NCI-H460 (cell line): Measurements from ENCODE around the gene BICDL1. TPM values are rescaled to one million over a fixed set of nuclear protein-coding genes. Genes with fewer than 3 reads are reported as not detected.
"Not testable (repeated sequence)": the region's sequence is repeated elsewhere in the genome, so short reads cannot be mapped to it uniquely, and the experiment has no call there.

ENCODE experiments used
- DNase-seq: peaks from one replicate; pipeline ENCODE4 v3.0.0-alpha.2; 2016; ENCODE audit warnings: low read depth; ENCODE audit errors: extremely low read depth
- polyA plus RNA-seq: library from polyadenylated mRNA; depleted of rRNA; stranded (reverse); fragments of >200 nt; gene quantifications from 2 replicates; pipeline ENCODE4 v1.2.3, GENCODE V29; 2014; cell fraction: nucleus; rRNA removed
- total RNA-seq: library from RNA; depleted of rRNA; stranded (reverse); fragments of >200 nt; shearing (Covaris generic); gene quantifications from 2 replicates; pipeline ENCODE4 v1.2.3, GENCODE V29; 2014; rRNA removed

Gene BICDL1, protein sequence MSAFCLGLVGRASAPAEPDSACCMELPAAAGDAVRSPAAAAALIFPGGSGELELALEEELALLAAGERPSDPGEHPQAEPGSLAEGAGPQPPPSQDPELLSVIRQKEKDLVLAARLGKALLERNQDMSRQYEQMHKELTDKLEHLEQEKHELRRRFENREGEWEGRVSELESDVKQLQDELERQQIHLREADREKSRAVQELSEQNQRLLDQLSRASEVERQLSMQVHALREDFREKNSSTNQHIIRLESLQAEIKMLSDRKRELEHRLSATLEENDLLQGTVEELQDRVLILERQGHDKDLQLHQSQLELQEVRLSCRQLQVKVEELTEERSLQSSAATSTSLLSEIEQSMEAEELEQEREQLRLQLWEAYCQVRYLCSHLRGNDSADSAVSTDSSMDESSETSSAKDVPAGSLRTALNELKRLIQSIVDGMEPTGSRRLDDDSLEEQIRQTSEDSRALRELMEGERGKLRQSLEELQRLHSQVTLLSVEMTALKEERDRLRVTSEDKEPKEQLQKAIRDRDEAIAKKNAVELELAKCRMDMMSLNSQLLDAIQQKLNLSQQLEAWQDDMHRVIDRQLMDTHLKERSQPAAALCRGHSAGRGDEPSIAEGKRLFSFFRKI
- total RNA-seq = 3.2 and 4.2 TPM in 2 replicates
- polyA plus RNA-seq = 9.1 and 18.0 TPM in 2 replicates

DNA sequence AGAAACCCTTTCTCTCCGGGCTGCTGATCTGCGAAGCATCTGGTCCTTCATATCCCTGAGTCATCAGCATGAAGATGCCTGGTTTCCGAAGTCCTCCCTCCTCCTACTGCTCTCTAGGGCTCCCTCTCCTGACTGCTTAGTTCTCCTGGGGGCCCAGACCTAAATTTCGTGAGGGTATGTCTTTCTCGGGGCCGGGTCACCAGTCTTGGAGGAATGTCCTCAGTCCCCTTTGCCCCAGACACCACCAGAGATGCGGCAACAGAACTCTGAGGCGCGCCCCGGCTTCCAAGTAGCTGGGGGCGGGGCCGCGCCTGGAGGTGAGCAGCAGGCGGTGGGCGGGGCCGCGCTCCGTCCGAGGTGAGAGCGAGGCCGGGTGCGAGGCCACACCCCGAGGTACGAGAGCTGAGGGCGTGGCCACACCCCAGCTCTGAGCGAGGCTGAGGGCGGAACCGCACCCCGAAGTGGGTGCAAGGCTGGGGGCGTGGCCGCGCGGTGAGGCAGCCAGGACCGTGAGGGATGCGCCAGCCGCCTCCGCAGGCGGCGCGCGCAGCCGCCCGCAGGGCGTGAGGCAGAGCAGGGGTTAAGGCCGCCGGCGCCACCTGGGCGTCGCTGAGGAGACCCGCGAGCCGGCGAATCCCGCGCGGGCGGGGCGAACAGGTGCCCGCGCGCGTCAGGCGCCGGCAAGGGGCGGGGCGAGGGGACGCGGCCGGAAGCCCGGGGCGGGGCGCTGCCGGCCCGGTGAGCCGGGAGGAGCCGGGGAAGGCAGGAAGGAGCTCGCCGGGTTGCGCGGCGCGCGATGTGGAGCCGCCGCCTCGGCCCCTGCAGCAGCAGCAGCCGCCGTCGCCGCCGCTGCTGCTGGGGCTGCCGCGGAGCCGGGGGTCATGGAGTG, at the start of gene BICDL1:
BICDL1 (plus strand) TSS at position 765 of the 889 bp plus-strand sequence. CDS start 633 bp downstream, outside the sequence.
- peak; percentile 82 for DNase-seq

DNA sequence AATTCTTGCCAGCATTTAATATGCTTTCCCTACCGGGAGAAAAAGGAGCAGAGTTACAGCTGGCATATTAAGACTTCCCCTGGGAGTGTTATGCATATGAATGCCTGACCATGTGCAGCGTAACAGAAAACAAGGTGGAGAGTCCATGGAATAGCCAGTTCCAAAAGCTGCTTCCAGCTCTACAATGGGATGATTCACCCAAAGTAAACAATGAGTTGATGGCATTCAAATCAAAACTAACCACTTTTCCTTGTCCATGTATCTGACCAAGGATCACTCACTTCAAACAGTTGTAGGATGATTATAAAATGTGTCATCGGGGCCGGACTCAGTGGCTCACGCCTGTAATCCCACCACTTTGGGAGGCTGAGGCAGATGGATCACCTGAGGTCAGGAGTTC, 48.1 kb upstream of the BICDL1 start:
- peak; percentile 9 for DNase-seq

GRCh38 chr12:119942386-119942785, 46.6 kb upstream of the BICDL1 start:
- DNase-seq = no peak

DNA sequence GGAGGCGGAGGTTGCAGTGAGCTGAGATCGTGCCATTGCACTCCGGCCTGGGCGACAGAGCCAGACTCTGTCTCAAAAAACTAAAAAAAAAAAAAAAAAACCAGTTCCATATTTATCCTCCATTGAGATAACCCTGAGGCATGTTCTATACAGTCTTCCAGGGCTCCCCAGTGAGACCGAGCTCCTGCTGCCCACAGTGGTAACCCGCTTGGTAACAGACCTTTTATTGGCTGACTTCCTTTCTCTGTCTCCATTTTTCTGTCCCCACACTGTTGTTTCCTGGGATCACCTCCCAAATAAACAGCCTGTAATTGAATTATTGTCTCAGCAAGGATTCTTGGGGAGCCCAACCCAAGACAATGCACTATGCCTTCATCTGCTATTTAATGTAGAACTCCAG, 42.8 kb upstream of the BICDL1 start:
- no peak for DNase-seq

DNA sequence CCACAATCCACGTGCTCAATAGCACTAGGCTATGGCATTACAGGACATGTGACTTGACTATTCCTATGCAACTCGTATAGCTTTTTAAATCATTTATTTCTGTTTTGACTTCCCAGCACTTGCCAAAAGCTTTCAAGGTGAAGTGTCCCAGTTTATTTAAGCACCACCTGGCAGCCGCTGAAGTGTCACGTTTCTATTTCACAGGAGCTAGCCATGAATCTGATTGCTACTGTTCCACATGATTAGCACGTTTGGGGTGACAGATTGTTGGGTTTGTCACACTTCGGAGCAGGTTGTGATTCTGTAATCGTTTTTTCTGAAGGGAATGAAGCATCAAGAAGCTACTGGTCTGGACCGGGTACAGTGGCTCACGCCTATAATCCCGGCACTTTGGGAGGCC, 39.9 kb upstream of the BICDL1 start:
- no peak for DNase-seq

- no peak for DNase-seq
These were observed 39.4 kb upstream of the BICDL1 start for GRCh38 chr12:119949594-119949993.

DNA sequence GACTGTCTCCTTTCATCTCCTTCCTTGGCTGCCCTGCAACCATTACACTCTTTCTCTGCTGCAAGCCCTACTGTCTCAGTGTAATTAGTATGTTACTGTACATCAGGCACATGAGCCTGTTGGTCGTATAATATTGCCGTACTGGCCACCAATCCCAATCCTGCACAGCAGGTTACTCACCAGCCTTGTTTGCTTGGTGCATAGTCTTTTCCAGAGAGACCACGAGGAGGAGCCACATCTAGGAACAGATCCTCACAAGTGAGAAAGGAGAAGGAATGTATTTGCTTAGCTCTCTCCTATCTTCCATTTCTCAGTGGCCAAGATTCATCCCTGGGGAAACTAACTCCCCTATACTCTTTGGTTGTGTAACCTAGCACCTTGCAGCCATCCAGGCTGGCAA, 33.0 kb upstream of the BICDL1 start:
- peak; percentile 36 for DNase-seq

- no peak for DNase-seq
These were observed 31.9 kb upstream of the BICDL1 start for GRCh38 chr12:119957135-119957534.

GRCh38 chr12:119959435-119959834, 29.6 kb upstream of the BICDL1 start:
- DNase-seq = no peak

GRCh38 chr12:119964123-119964522, 24.9 kb upstream of the BICDL1 start:
- DNase-seq = no peak

DNA sequence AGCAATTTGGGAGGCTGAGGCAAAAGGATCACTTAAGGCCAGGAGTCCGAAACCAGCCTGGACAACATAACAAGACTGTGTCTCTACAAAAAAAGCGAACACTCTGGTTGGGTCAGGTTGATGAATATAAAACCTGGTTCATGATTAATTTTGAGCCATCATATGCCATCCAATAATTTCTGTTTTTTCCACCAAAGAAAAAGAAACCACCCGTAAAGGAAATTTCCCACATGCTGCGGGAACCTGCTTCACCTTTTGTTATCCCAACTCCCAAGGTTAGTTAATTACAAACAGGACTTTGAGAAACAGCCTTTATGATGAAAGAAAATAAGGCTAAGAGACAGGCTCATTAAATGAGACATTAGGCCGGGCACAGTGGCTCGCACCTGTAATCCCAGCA, 24.1 kb upstream of the BICDL1 start:
- DNase-seq = no peak

GRCh38 chr12:119980242-119980641, 8.8 kb upstream of the BICDL1 start:
- DNase-seq = no peak

DNA sequence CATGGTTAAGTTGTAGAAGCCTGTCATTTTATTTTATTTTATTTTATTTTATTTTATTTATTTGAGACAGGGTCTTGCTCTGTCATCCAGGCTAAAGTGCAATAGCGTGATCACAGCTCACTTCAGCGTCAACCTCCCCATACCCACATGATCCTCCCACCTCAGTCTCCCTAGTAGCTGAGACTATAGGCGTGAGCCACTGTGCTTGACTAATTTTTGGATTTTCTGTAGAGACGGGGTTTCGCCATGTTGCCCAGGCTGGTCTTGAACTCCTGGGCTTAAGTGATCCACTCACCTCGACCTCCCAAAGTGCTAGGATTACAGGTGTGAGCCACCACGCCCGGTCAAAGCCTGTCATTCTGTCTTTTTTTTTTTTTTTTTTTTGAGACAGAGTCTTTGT, 8.3 kb upstream of the BICDL1 start:
- not testable (repeated sequence) for DNase-seq

GRCh38 chr12:119989361-119989730, 310 bp downstream of the BICDL1 start:
- DNase-seq = no peak

GRCh38 chr12:119989731-119990381, 820 bp downstream of the BICDL1 start:
- DNase-seq = peak; percentile 65

- DNase-seq = no peak
These were observed 1.4 kb downstream of the BICDL1 start for GRCh38 chr12:119990382-119990874.

GRCh38 chr12:119992129-119992705, 3.2 kb downstream of the BICDL1 start:
- no peak for DNase-seq

- no peak for DNase-seq
These were observed 6.0 kb downstream of the BICDL1 start for GRCh38 chr12:119994892-119995658.

- DNase-seq = no peak
These were observed 7.4 kb downstream of the BICDL1 start for GRCh38 chr12:119996417-119996816.
